Renal cortex interstitium (tissue), 11 donors: ENCODE data around the gene SIVA1. TPM values are rescaled to one million over a fixed set of nuclear protein-coding genes. Genes with fewer than 3 reads are reported as not detected.

Source experiments
- DNase-seq, 11 donors: peaks; one replicate each; pipeline ENCODE4 v3.0.0-alpha.2; 2013; ENCODE audit warnings: low read depth in 9 of 11, low spot score in 4 of 11; ENCODE audit errors: extremely low read depth in 1 of 11
- polyA plus RNA-seq, 3 donors: library from polyadenylated mRNA; unstranded; fragments of 120-200 nt; gene quantifications; one replicate each; pipeline ENCODE4 v1.2.1, GENCODE V29; 2013; ENCODE audit not compliant: insufficient read length in 3 of 3

SIVA1 gene
- polyA plus RNA-seq, 3 donors, result 41.7 to 89.7 (median 73.7) TPM

DNA sequence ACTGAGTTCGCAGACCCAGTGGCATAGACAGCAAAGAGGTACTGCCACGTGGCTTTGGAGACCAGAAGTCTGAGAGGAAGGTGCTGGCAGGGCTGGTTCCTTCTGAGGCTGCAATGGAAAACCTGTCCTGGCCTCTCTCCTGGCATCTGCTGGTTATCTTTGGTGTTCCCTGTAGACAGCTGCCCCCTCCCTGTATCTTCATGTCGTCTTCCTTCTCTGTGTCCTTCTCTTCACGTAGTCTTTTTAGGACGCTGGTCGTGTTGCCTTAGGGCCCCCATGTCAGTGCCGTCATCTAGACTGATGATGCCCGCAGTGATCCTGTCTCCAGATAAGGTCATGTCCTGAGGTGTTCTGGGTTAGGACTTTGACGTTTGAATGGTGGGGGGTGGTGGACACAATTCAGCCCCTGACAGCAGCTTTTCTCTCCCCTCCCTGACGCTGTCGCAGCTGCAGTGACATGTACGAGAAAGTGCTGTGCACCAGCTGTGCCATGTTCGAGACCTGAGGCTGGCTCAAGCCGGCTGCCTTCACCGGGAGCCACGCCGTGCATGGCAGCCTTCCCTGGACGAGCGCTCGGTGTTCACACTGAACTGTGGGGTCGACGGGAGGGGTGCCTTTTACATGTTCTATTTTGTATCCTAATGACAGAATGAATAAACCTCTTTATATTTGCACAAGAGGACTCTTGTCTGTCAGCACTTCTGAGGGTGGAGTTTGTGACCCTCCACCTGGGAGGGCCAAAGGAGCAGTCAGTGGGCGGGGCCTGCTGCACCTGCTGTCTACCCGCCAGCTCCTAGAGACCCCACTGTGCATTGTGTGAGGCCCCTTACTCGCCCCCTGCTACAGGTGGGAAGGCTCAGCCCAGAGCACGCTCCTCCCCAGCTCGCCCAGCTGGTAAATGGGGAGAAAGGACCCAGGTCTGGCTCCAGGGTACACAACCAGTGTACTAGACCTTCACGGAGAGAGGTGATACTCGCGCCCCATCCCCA, 6.3 kb downstream of the SIVA1 start:
- no peak for DNase-seq

DNA sequence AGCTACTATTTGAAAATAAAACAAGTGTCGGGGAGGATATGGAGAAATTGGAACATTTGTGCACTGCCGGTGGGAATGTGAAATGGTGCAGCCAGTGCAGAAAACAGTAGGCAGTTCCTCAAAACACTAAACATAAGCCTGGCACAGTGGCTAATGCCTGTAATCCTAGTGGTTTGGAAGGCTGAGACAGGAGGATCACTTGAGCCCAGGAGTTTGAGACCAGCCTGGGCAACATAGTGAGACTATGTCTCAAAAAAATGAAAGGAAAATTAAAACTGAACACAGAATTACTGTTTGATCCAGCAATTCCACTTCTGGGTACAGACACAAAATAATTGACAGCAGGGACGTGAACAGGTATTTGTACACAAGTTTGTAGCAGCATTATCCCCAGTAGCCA, 12.6 kb downstream of the SIVA1 start:
- no peak for DNase-seq

DNA sequence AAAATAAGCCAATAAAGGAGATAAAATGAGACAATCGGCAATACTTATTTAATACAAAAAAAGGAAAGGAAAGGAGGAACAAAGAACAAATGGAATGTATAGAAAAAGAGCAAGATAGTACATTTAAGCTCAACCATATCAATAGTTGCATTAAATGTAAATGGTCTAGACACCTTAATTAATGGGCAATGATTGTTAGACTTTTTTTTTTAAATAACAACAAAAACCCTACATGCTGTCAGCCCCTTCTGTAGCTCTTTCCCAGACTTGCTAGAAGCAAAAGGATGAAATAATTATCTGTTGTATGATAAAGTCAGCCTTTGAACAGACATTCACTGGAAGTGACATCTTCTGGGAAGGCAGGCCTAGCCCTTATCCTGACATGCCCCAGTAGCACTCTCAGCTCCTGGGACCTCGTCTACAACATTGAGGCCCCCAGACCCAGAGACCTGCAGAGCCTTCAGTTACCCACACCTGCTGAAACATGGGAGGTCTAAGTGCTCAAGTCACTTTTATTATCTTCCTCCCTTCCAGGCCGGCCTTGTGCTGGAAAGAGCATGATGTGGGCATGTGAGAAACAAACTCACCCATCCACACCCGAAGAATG, 13.4 kb downstream of the SIVA1 start:
- no peak for DNase-seq

DNA sequence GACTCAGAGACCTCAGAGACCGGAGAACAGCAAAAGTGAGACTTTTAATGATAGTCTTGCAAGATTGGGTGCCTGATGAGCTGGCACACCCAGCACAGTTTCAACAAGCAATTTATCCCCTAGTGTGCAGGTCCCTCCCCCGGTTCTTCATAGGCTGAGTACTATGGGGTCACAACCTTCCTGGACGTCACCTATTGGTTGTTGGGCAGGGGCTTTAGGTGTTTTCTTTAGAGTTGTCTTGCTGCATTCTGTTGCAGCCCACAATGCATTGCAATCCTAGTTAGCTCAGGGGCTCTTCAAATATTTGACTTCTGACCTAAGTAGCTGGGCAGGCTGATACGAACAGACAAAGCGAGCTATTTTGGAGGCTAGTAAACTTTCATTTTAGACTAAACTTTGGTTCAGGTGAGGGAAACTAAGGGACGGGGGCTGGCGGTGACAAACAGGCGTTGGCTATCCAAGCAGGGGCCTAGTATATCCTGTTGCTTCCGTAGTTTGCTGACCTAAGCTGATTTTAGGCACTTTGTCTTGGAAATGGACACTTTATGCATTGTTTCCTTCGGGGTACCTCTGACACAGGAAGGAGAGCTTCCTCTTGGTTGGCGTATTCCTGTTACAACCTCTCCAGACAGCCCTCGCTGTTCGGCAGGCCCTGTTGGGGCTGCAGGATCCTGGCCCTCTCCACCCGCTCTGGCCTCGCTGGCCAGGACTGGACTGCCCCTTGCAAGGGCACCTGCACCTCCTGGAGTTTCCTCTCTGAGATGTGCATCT, 14.1 kb downstream of the SIVA1 start:
- DNase-seq, result no peak

DNA sequence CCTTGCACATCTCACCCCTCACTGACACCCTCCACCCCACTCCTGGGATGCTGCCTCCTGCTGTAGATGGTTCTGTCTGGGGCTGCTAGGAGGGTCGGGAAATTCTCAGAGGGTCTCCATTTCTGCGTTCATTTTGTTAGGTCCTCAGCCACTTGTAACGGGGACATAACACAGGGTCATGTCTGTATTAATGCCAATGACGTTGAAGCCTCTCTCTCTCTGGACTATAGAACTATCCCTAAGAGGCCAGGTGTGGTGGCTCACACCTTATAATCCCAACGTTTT, 14.6 kb downstream of the SIVA1 start:
- DNase-seq, result no peak

DNA sequence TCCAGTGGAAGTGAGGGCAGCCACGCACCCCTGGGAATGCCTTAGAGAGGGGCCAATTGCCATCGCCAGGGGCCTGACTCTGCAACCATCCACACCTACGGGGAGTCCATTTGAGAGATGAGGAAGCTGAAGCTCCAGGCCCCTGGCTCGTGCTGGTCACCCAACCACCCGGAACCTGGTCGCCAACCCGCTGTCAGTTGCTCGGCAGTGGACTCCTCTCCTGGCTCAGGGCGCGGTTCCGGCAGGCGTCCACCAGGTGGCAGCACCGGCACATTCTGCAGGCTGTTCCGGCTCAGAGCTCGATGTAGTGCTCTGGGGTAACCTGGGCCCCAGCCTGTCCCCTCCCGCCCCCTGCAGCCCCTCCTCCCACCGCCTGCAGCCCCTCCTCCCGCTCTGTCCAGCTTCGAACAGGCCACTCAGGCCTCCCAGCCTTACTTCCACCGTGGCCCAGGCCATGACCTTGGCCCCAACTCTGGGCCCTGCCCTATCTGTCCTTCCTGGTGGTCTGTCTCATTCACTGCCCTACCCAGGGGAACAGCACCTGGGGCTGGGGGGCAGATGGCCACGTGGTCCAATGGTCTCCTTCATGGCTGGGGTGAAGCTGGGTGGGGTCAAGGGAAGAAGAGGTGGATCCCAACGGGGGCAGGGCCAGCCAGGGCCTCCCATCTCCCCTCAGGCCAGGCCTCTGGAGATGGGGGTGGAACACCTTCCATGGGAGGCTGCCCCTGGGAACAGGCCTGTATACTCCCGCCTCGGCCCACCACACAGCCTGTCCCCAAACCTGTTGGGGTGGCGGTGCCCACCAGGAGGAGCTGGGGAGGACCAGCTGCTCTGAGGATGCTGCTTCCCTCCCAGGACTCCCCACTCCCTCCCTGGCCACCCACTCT, 15.7 kb downstream of the SIVA1 start:
- DNase-seq, result peak; percentile 65 to 83 (median 77)

DNA sequence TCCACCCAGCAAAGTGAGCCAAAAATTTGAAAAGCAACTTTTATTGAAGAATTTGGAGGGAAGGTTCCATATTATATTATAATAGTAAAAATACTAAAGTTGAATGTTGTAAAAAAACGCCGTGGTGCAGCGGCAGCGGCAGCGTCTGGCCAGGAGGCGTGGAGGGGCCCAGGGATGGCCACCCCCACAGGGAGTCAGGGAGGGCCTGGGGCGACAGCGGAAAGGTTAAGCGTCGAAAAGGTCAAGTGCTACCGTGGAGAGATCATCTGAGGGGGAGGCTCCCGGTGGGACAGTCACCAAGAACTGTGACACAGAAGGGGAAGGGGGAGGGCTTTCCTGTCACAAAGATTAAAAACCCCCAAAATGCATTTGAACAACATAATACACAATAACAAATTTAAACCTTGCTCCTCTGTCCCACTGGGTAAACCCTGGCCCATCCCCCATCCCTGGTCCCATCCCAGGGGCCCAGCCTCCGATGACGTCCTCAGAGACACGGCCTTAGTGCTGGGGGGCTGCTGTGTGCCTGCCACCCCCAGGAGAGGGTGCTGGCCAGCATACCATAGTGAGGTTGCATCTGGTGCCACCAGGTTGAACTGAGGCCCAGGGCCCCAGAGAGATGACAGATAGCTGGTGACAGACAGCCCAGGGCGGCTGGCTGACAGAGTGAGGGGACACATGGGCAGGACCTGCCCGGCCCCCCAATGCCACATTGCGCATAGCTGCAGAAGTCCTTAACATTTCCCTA, 16.6 kb downstream of the SIVA1 start:
- DNase-seq, result no peak

DNA sequence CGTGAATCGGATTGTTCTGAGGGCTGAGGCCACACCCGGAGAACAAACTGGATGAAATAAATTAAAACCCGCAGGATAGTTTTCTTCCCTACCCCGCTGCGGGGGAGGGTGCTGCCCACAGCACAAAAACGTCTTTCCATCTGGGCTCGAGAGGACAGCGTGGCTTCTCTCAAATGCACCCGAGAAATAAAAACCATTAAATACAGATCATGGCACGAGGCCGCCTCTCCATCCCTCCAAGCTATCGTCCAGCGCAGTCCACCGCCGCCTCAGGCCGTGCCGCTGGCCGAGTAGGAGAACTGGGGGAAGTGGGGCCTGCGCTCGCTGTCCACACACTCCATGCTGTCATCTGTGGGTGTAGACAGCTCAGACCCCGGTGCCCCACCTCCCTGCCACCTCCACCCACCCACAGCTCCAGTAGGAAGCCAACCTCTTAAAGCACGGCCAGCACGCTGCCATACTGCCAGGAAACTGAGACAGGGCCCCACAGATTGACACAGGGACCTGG, 17.2 kb downstream of the SIVA1 start:
- no peak for DNase-seq

DNA sequence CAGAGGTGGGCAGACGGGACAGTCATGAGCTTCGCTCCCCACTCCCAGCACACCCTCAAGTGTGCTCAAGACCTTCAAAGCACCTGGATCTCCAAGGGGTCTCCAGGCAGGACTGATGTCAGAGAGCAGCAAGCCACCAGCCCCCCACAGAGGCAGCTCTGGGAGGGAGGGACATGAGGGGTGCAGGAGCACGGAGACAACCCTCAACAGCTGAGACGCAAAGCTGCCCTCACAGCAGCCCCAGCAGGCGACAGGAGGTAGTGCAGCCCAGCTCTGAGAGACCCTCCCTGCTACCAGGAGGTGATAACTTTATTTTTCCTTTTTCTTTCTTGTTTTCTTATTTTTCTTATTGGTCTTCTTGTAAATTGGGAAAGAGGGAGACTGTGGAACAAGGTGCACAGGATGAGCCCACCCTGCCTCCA, 17.9 kb downstream of the SIVA1 start:
- no peak for DNase-seq

DNA sequence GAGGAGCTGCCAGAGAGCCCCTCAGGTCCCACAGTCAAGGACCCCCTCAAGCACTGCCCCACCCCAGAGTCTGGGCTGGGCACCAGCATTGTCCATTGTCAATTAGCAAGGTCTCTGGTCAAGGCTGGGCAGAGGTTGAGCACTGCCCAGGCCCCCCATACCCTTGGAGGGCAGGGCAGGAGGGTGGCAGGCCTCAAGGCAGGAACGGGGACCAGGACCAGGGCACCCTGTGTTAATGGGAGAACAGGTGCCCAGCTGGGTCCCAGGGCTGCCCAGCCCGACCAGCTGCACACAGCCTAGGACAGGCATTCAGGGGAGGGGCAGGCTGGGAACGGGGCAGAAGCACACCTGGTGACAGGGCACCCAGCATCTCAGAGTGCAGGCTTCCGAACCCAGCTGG, 18.4 kb downstream of the SIVA1 start:
- DNase-seq, result no peak

DNA sequence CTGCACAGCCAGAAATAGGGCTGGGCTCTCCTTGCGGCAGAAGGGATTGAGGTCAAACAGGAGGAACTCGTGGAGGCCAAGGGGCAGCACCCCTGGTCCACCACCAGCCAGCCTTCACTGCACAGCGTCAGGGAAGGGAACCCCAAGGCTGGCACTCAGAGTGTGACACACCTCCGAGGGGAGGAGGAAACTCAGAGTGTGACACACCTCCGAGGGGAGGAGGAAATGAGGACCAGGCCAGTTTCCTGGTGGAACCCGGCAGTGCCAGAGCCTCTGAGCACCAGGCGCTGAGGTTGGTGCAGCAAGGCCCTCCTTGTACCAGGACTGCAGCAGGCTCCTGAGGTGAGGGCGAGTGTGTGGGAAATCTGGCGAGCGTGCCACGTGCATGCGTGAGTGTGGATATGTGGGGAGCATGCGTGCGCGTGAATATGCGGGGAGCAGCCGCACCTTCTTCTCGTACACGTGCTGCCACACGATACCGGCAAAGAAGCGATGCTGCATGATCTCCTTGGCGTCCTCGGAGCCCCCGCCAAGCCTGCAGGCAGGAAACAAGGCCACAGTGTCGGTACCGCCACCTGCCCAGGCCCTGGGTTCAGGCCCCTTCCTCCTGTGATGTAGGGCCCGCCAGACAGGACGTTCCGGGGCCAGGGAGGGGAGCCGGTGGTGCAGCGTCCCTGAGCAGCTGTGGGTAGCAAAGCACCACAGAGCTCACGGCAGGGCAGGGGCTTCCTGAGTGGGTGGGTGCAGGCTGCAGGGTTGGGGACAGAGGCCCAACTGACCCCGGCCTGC, 19.2 kb downstream of the SIVA1 start:
- DNase-seq, result no peak

DNA sequence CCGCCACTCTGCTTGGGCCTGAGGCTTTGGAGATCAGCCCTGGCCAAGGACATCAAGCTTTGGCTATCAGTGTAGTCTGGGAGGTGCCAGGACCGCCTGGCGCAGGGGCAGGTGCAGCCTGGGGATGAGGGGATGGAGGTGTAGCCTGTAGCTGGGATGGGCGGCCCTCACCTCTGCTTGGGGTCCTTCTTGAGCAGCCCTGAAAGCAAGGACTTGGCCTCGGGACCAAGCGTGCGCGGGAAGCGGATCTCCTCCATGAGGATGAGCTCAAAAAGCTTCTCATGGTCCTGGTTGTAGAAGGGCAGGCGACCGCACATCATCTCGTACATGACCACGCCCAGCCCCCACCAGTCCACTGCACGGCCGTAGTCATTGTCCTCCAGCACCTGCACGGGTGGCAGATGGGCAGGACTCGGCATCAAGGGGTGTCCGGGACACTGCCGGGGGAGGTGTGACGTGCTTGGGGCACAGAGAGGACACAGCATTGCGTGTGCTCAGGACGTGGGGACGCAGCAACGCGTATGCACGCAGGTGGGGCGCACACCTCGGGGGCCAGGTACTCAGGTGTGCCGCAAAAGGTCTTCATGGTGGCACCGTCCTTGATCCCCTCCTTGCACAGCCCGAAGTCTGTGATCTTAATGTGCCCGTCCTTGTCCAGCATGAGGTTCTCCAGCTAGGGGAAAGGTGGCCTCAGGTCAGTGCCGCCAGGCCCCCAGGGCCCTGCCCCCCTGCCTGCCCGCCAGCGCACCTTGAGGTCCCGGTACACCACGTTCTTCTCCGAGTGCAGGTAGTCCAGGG, 20.0 kb downstream of the SIVA1 start:
- DNase-seq, result no peak

DNA sequence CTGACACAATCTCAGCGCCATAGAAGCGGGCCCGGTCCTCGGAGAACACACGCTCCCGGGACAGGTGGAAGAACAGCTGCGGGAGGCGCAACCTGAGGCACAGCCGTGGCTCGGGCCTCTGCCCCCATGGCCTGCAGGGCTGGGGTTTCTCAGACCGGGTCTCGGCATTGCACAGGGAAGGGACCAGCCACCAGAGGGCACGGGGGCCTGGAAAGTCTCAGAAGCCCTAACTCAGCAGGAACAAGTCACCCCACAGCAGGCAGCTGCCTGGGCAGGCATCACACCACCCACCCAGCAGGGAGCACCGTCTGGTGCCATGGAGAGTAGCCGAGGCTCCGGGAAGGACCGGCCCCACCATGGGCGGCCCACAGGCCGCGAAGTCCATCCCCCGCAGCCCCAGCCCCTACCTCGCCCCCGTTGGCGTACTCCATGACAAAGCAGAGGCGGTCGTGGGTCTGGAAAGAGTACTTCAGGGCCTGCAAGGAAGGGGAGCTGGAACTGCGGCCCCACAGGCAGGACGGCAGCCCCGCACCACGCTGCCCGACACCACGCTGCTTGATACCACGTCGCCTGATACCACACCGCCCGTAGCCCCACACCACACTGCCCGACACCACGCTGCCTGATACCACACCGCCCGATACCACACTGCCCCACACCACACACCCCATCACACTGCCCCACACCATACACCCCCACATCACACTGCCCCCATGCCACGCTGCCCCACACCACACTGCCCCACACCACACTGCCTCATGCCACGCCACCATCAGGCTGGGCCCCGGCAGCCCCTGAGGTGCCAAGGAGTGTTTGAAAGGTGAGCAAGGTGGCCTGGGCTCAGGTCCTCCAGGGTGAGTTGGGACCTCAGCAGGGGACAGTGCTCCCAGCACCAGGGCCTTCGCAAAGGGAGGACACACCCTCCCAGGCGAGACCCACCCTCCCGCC, 20.8 kb downstream of the SIVA1 start:
- DNase-seq, result no peak

DNA sequence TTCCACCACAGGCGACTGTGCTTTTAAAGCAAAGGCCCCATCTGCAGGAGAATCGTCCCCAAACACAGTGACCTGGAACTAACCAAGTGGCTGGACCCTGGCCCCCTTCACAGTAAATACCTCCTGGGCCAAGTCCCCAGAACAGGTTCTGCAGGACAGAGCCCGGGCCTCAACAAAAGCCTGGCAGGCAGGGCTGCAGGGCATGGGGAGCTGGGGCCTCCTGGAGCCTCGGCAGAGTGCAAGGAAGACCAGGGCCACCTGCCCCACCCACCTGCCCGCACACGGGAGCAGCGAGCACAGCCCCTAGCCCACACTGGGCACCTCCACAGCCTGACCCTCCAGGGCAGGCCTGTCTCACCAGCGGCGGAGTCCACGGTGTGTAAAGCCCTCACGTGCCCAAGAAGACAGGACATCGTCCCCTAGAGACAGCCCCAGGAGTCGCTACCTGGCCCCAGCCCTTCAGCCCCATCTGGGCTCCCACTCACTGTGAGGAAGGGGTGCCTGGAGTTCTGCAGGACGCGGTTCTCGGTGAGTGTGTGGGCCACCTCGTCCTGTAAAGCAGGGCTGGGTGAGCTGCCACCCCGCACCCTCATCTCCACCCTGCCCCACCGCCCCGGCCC, 21.6 kb downstream of the SIVA1 start:
- no peak for DNase-seq

DNA sequence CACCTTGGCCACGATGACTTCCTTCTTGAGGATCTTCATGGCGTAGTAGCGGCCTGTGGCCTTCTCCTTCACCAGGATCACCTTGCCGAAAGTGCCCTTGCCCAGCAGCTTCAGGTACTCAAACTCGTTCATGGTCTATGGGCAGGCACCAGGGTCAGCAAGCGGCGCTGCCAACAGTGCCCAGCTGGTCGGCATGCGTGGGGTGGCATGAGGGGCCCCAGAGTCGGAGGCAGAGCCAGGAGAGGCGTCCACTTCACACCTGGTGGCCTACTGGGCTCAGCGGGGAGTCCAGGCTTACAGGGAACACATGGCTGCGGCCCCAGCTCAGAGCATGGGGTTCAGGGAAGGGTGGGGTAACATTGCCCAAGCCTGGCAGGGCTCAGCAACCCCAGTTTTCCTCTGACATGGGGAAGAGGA, 22.1 kb downstream of the SIVA1 start:
- no peak for DNase-seq
